K562 (cell line): ENCODE measurements around the gene SCNN1B. TPM values are rescaled to one million over a fixed set of nuclear protein-coding genes. Genes with fewer than 3 reads are reported as not detected.
A peak's percentile ranks its signal among the peaks of the same experiment; 100 is the strongest.

Experiments
- ATAC-seq: fragments of 200-7000 bp; cut with Tn5 transposase; 3 replicates; pipeline ENCODE4 v1.9.1; 2020; ENCODE audit warnings: moderate library complexity
- BruUV-seq: library from RNA; stranded (reverse); fragments of 400-500 nt; replicated peaks from 2 replicates; lab custom pipeline; 2021; lab: Mats Ljungman, UMichigan
- CTCF ChIA-PET: fragments of 300-600 bp; formaldehyde crosslinking; extraction: SDS; loops from one replicate; lab custom pipeline; 2021; ENCODE audit warnings: low intra/inter-chr PET ratio; lab: Yijun Ruan, JAX
- POLR2A ChIA-PET: fragments of 300-600, 350-650 bp; sonication (Branson Sonifier 250); formaldehyde crosslinking; extraction: SDS; loops from one replicate; lab custom pipeline; 2021; ENCODE audit warnings: antibody characterized with exemption, inconsistent platforms; lab: Yijun Ruan, JAX
- DNase-seq, 4 experiments: peaks; one replicate each; pipeline versions ENCODE4 v3.0.0 to v3.0.0-alpha.2; 2011 to 2018; ENCODE audit warnings: low spot score in 3 of 4, mixed read lengths in 3 of 4; ENCODE audit errors: extremely low read depth in 1 of 4
- FAIRE-seq: peaks from 2 replicates; lab custom pipeline; 2011; peaks lifted over from hg19 to GRCh38; lab: Jason Lieb, UNC
- H2AFZ ChIP-seq: 2 replicates; pipeline ENCODE4 v1.6.0; 2011; ENCODE audit warnings: low read depth, low read length, control low read depth, inconsistent platforms
- H3K27ac ChIP-seq: fragments of 200-600 bp; 3 replicates; pipeline ENCODE4 v1.8.0; 2011; ENCODE audit warnings: low read depth, mild to moderate bottlenecking, control low read depth, inconsistent platforms, low read length, moderate library complexity, mixed read lengths; ENCODE audit errors: extremely low read depth
- H3K27me3 ChIP-seq, 2 experiments: fragments of 300-600 bp in 1 of 2; 2 replicates in 1 of 2; 3 replicates in 1 of 2; pipeline versions ENCODE4 v1.6.0 to v1.8.0; 2011; ENCODE audit warnings: inconsistent platforms in 2 of 2, low read length in 2 of 2, mild to moderate bottlenecking in 1 of 2, mixed read lengths in 1 of 2, moderate library complexity in 1 of 2; ENCODE audit not compliant: control insufficient read depth in 2 of 2, insufficient read depth in 2 of 2
- H3K36me3 ChIP-seq: fragments of 300-600 bp; 3 replicates; pipeline ENCODE4 v1.8.0; 2011; ENCODE audit warnings: mild to moderate bottlenecking, low read length, inconsistent platforms; ENCODE audit not compliant: control insufficient read depth, insufficient read depth
- H3K4me1 ChIP-seq, 2 experiments: fragments of 200-600 bp in 1 of 2; replicated peaks in 1 of 2; 2 replicates in 1 of 2; 3 replicates in 1 of 2; pipeline versions ENCODE4 v1.5.1 to v1.8.0; 2011; ENCODE audit warnings: inconsistent platforms in 2 of 2, low read length in 2 of 2, mild to moderate bottlenecking in 1 of 2, mixed read lengths in 1 of 2, moderate library complexity in 1 of 2; ENCODE audit not compliant: control insufficient read depth in 2 of 2, insufficient read depth in 2 of 2
- H3K4me2 ChIP-seq: 2 replicates; pipeline ENCODE4 v1.6.1; 2011; ENCODE audit warnings: low read length, control low read depth, inconsistent platforms, mixed read lengths; ENCODE audit not compliant: insufficient read depth
- H3K4me3 ChIP-seq: fragments of 200-600 bp; sonication (generic), shearing (Covaris generic); 2 replicates; pipeline ENCODE4 v1.5.1; 2016; ENCODE audit warnings: control low read depth, inconsistent platforms
- H3K79me2 ChIP-seq: fragments of 200-600 bp; 3 replicates; pipeline ENCODE4 v1.8.0; 2011; ENCODE audit warnings: low read length, inconsistent platforms; ENCODE audit not compliant: control insufficient read depth, insufficient read depth
- H3K9ac ChIP-seq, 2 experiments: 2 replicates each; pipeline versions ENCODE4 v1.6.0 to v1.6.1; 2011; ENCODE audit warnings: low read depth in 2 of 2, low read length in 2 of 2, control low read depth in 1 of 2, inconsistent platforms in 1 of 2, mild to moderate bottlenecking in 1 of 2, mixed read lengths in 1 of 2; ENCODE audit not compliant: insufficient read depth in 1 of 2
- H3K9me1 ChIP-seq: one replicate; pipeline ENCODE4 v1.6.0; 2011; ENCODE audit warnings: inconsistent platforms, mild to moderate bottlenecking, low read length, moderate library complexity; ENCODE audit not compliant: control insufficient read depth, insufficient read depth
- H3K9me3 ChIP-seq: replicated peaks from 2 replicates; pipeline ENCODE4 v1.5.1; 2011; ENCODE audit warnings: low read depth, low read length, inconsistent platforms; ENCODE audit not compliant: control insufficient read depth, insufficient read depth
- H4K20me1 ChIP-seq: replicated peaks from 2 replicates; pipeline ENCODE4 v1.6.1; 2011; ENCODE audit warnings: low read length, inconsistent platforms, mixed read lengths; ENCODE audit not compliant: control insufficient read depth, insufficient read depth
- PURB ChIP-seq: sonication (generic); formaldehyde crosslinking; IDR thresholded peaks from 2 replicates; pipeline ENCODE4 v1.9.0; 2021; ENCODE audit warnings: low read depth, mild to moderate bottlenecking, missing genetic modification reagents
- RCOR1 ChIP-seq, 2 experiments: IDR thresholded peaks; 2 replicates each; pipeline ENCODE4 v1.6.1; 2012; ENCODE audit warnings: low read depth in 2 of 2, low read length in 2 of 2, borderline replicate concordance in 1 of 2, improper control_type of control experiment in 1 of 2
- WGBS: fragments of 100-300 bp; shearing (Covaris generic); methylation state at CpG from one replicate; pipeline ENCODE4 v1.1.6; 2016; ENCODE audit warnings: low coverage, mixed read lengths; ENCODE audit not compliant: insufficient coverage; ENCODE audit errors: missing lambda C conversion rate; 5-methylcytosine and 5-hydroxymethylcytosine counted together
- in situ Hi-C: fragments of 300-500 bp; cut with MboI; formaldehyde crosslinking; loops from 4 replicates; pipeline ENCODE4 v1.15.0; 2018; ENCODE audit warnings: inconsistent platforms, mixed read lengths
- intact Hi-C: fragments of 100-400 bp; cut with micrococcal nuclease; formaldehyde crosslinking; loops from 2 replicates; pipeline ENCODE4 v1.14.2; 2022
- polyA plus RNA-seq, 8 experiments: library from polyadenylated mRNA; depleted of rRNA in 4 of 8; stranded (reverse) in 5 of 8; unstranded in 3 of 8; fragments of >200 nt; fragmentation: Nextera tagmentation in 2 of 8; fragmentation: Illumina TruSeq in 1 of 8; extraction: Ambion mirVana in 2 of 8; extraction: Trizol in 1 of 8; gene quantifications; 2 replicates each; pipeline versions ENCODE4 v1.2.1 to v1.2.3, GENCODE V29; 2011 to 2014; ENCODE audit warnings: inconsistent platforms in 1 of 8, missing spikeins in 1 of 8
- total RNA-seq, 7 experiments: library from RNA; depleted of rRNA in 6 of 7; stranded (reverse); fragments of >200 nt in 6 of 7; fragmentation: Illumina TruSeq in 2 of 7; extraction: Trizol in 2 of 7; gene quantifications; 2 replicates each; pipeline versions ENCODE4 v1.2.1 to v1.2.3, GENCODE V29; 2011 to 2021; ENCODE audit warnings: low replicate concordance in 1 of 7
- TF ChIP-seq, protein P1 (sequence below): IDR thresholded peaks from 2 replicates; pipeline ENCODE4 v1.6.1; 2016; ENCODE audit warnings: missing genetic modification characterization, missing compliant biosample characterization

Gene SCNN1B
- total and polyA plus RNA-seq, 9 of the 15 experiments (the other 6 are each of a cell fraction or from before 2014, with no cell fraction given), result not detected

GRCh38 chr16:23343643-23344612 lies 41.8 kb downstream of the SCNN1B start:
- TF ChIP-seq RCOR1 (IDR thresholded peaks at IDR 0.05; ENCODE audit: borderline replicate concordance in 1 of 2, low read depth in 2 of 2, low read length in 2 of 2), result no peak
- TF ChIP-seq, protein P1, sequence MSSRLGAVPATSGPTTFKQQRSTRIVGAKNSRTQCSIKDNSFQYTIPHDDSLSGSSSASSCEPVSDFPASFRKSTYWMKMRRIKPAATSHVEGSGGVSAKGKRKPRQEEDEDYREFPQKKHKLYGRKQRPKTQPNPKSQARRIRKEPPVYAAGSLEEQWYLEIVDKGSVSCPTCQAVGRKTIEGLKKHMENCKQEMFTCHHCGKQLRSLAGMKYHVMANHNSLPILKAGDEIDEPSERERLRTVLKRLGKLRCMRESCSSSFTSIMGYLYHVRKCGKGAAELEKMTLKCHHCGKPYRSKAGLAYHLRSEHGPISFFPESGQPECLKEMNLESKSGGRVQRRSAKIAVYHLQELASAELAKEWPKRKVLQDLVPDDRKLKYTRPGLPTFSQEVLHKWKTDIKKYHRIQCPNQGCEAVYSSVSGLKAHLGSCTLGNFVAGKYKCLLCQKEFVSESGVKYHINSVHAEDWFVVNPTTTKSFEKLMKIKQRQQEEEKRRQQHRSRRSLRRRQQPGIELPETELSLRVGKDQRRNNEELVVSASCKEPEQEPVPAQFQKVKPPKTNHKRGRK (tag), result peak; percentile 74
- TF ChIP-seq PURB (CRISPR knock-in tag), result no peak
- H3K4me3 ChIP-seq, result no peak overlapping the region
- in situ Hi-C loops (no loop called here), intact Hi-C loops (no loop called here)
- BruUV-seq, result no TSS peak
- H3K27me3 ChIP-seq, result peaks cover 10 to 27% of the 10 kb centered on the region in 2 experiments; a peak in 4 of 5 replicates
- no peaks in the 10 kb centered on the region for H4K20me1 ChIP-seq
- DNase-seq (no peak), FAIRE-seq (no peak), ATAC-seq (no peak)
- H3K4me1 ChIP-seq, result peaks cover 0 to 4% of the 10 kb centered on the region in 2 experiments; a peak in 1 of 5 replicates
- no peak overlapping the region for H3K9ac ChIP-seq
- POLR2A ChIA-PET, result no interaction called here
- H3K9me1 ChIP-seq, result no peaks in the 10 kb centered on the region
- no peak overlapping the region for H3K4me2 ChIP-seq
- 0% methylated on average over 5 of the region's 5 CpGs for WGBS
- H3K36me3 ChIP-seq, result no peaks in the 10 kb centered on the region
- no peak overlapping the region for H3K27ac ChIP-seq
- H3K9me3 ChIP-seq, result no peaks in the 10 kb centered on the region
- CTCF ChIA-PET, result no interaction called here
- H3K79me2 ChIP-seq, result no peaks in the 10 kb centered on the region
- no peak overlapping the region for H2AFZ ChIP-seq
